Fibroblast of the aortic adventitia (primary cell): ENCODE measurements around the gene GPRASP2. TPM values are rescaled to one million over a fixed set of nuclear protein-coding genes. Genes with fewer than 3 reads are reported as not detected.
"Not testable (repeated sequence)": the region's sequence is repeated elsewhere in the genome, so short reads cannot be mapped to it uniquely, and the experiment has no call there.

Experiments
- DNase-seq: peaks from one replicate; pipeline ENCODE4 v3.0.0-alpha.2; 2010; ENCODE audit warnings: low read depth
- H3K4me3 ChIP-seq: 2 replicates; pipeline ENCODE4 v1.5.1; 2011; ENCODE audit warnings: low read depth, mild to moderate bottlenecking, control low read depth, low read length, moderate library complexity
- total RNA-seq: library from RNA; depleted of rRNA; stranded (reverse); fragments of >200 nt; gene quantifications from 2 replicates; pipeline ENCODE4 v1.2.3, GENCODE V29; 2012; ENCODE audit warnings: low replicate concordance
- TF ChIP-seq, protein P1 (sequence below): IDR thresholded peaks from 2 replicates; pipeline ENCODE4 v1.5.1; 2011; ENCODE audit warnings: mild to moderate bottlenecking, low read length, control low read depth, inconsistent platforms; ENCODE audit not compliant: insufficient read depth

GPRASP2 gene
- total RNA-seq, 1 donor = 13.6 TPM

DNA sequence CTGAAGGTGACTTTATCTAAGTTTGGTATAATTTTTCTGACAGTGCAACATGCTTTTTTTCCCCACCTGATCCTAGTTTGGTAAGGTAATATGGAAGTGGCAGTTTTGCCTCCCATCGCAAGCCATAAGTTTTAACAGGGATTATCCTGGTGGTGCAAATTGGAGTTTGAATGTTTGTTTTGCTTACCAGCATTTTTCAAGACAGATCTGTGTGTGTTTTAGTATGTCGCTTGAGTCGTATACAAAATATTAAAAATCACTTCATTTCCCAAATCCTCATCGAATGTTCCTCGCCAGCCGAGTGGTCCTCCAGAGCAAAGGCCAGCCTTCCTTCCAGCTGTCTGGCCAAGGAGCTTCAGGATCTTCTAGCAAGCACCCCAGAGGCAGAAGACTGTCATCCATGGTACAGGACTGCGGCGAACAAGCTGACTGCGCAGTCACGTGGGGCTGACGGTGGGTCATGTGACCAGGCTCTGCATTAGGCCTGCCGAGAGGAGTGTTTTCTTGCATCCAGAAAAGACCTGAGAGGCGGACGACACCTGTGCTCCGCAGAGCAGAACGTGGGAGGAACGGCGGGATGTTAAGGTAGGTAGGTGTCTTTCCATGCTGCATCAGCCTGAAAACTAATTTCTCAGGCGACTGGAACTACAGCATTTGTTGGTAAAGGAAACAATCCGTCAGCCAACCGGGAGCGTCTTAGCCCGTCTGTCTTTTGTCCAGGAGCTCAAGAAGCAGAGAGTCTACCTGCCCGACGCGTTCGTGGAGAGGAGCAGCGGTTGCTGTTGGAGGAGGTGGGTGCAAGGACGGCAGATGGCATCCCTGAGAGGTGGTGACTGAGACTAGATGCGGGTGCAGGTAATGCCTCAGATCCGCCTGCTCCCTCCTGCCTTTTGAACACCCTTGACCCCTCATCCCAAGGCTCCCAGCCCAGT lies 8.3 kb downstream of the GPRASP2 start, which contains the start of gene GPRASP3:
TSS of gene GPRASP3 (plus strand) at position 507 of the 932 bp plus-strand sequence. CDS start 28,253 bp downstream, outside the sequence.
- peak; percentile 59 for DNase-seq
- peak within 1 kb of the TSS; percentile 66 for H3K4me3 ChIP-seq
- TF ChIP-seq, protein P1, sequence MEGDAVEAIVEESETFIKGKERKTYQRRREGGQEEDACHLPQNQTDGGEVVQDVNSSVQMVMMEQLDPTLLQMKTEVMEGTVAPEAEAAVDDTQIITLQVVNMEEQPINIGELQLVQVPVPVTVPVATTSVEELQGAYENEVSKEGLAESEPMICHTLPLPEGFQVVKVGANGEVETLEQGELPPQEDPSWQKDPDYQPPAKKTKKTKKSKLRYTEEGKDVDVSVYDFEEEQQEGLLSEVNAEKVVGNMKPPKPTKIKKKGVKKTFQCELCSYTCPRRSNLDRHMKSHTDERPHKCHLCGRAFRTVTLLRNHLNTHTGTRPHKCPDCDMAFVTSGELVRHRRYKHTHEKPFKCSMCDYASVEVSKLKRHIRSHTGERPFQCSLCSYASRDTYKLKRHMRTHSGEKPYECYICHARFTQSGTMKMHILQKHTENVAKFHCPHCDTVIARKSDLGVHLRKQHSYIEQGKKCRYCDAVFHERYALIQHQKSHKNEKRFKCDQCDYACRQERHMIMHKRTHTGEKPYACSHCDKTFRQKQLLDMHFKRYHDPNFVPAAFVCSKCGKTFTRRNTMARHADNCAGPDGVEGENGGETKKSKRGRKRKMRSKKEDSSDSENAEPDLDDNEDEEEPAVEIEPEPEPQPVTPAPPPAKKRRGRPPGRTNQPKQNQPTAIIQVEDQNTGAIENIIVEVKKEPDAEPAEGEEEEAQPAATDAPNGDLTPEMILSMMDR = no peak

DNA sequence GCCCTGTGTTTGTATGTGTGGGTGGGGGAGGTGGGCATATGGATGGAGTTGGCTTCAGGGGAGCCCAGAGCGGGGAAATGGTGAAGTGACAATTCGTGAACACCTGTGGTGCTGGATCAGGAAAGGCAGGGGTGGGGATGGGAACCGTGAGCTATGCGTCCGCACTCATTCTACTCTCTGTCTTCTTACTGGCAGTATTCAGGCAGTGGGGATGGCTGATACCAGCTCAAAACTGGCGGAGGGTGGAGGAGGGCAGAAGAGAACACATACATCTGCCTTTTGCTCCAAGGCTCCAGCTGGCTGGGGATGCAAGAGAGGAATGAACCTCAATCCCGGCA lies 8.9 kb downstream of the GPRASP2 start:
- peak overlapping the region; percentile 66 for H3K4me3 ChIP-seq
- DNase-seq = not testable (repeated sequence)

DNA sequence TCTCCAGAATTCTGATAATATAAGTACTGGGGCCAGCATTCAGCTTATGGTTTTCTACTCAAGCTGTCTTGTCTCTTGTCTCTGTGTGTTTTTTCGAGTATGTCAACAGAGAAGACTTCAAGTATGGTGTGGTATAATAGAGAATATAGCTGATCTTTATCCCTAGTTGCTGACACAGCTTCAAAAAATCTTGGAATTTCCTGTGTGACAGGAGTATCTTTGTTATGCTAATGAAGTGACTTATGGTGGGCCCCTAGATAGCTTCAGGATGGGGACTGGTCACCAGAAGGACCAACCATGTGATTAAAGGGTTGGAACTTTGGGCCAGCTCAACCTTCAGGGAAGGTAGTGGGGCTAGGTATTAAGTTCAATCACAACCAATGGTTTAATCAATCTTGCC lies 11.2 kb downstream of the GPRASP2 start:
- no peak for DNase-seq
- no peak overlapping the region for H3K4me3 ChIP-seq
- TF ChIP-seq, protein P1 = no peak

DNA sequence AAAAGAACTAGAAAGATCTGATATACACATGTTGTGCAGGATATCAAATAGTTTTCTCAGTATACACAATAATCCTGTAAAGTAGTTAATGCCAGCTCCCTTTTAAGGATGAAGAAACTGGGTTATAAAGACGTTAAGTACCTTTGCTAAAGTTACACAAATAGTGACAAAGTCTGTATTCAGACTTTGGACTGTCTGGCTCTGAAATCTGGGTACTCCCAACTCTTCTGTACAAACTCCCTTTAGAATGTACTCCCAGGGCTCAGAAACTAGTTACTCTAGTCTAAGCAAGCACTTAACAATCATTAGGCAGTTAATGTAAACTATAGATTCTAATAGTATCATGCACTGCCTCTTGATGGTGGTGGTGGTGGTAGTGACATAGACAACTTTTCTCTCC lies 15.5 kb downstream of the GPRASP2 start:
- TF ChIP-seq, protein P1 = no peak
- DNase-seq = no peak
- H3K4me3 ChIP-seq = no peak overlapping the region

DNA sequence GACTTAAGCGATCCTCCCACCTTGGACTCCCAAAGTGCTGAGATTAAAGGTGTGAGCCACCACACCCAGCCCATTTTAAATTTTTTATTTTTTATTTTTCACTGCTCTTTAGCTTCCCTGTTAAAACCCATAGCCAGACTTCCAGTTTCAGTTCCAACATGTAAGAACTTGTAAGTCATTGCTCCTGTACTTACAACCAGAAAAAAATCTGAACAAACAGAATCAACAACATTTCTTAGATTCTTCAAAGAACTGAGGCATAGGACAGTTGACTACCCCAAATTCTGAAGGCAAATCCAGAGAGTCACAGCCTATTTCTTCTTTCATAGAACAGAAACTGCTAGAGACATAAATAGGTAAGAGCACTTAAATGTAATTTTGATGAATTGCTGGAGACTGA lies 16.4 kb downstream of the GPRASP2 start:
- TF ChIP-seq, protein P1 = no peak
- H3K4me3 ChIP-seq = no peak overlapping the region
- no peak for DNase-seq

DNA sequence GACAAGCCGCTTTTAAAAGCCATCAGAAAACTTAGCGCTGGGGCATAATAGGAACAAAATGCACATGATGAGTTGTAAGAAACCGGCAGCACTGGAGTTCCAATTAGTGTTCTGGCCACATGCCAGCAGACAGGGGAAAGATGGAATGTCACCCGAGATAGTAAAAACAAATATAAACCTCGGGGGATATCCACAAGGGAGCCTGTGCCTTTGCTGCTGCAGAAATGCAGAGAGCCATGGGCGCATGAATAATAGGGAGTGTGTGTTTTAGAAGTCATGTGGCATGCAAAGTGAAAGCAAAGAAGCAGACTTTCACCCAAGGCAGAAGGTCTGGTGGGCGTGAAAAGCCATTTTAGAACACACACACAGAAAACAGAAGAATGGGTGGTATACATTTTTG lies 27.4 kb downstream of the GPRASP2 start:
- DNase-seq = no peak
- TF ChIP-seq, protein P1 = no peak
- no peak overlapping the region for H3K4me3 ChIP-seq

DNA sequence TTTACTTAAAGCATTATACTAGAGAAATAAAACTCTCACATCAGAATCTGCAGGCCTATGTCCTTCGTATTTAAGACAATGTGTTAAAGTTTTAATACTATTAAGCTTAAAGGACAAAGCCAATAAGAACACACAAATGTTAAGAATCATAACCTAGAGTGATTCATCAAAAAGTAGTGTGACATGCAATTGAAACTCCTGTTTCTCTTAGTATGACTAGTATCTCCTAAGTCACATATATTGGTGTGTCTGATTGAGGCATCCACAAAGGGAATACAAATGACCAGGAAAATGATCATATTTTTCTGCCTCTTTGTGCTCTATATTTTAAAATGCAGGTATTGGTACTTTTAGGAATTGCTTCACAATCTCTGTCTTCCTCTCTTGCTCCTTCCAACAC lies 32.1 kb downstream of the GPRASP2 start:
- TF ChIP-seq, protein P1 = no peak
- H3K4me3 ChIP-seq = no peak overlapping the region
- DNase-seq = no peak
